Upper lobe of left lung (tissue), 4 donors: ENCODE measurements around the gene BACE2.

ENCODE experiments used
- POLR2A ChIP-seq, 4 donors: fragments of 450-650 bp; IDR thresholded peaks; one replicate each; pipeline ENCODE4 v1.5.1; 2016 to 2017; ENCODE audit warnings: antibody characterized with exemption in 4 of 4, mild to moderate bottlenecking in 2 of 4
- TF ChIP-seq, protein P1 (sequence below), 6 experiments: fragments of 450-650 bp in 4 of 6; fragments of 200-600 bp in 2 of 6; sonication (generic) in 2 of 6; IDR thresholded peaks; one replicate each; pipeline ENCODE4 v1.5.1; 2016 to 2019; ENCODE audit warnings: antibody characterized with exemption in 6 of 6

DNA sequence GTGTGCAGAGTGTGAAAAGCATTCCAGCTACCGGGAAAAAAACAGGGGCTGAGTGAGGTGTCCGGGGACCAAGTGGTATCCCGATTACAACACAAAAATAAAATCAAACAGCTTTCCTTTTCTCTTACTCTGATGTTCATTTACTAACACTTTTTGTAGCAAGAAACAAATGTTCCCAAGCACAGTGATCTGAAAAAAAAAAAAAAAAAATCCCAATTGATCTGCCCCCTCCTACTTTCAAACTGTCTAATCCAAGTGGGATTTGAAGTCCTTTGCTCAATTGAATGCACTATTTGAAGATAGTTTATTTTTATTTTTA is 1.3 kb downstream of the BACE2 start:
- TF ChIP-seq, protein P1, sequence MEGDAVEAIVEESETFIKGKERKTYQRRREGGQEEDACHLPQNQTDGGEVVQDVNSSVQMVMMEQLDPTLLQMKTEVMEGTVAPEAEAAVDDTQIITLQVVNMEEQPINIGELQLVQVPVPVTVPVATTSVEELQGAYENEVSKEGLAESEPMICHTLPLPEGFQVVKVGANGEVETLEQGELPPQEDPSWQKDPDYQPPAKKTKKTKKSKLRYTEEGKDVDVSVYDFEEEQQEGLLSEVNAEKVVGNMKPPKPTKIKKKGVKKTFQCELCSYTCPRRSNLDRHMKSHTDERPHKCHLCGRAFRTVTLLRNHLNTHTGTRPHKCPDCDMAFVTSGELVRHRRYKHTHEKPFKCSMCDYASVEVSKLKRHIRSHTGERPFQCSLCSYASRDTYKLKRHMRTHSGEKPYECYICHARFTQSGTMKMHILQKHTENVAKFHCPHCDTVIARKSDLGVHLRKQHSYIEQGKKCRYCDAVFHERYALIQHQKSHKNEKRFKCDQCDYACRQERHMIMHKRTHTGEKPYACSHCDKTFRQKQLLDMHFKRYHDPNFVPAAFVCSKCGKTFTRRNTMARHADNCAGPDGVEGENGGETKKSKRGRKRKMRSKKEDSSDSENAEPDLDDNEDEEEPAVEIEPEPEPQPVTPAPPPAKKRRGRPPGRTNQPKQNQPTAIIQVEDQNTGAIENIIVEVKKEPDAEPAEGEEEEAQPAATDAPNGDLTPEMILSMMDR (IDR thresholded peaks at IDR 0.05) = no peak
- no peak for TF ChIP-seq POLR2A (IDR thresholded peaks at IDR 0.05)
